H1 (cell line): Measurements from ENCODE around the gene MIDN. TPM values are rescaled to one million over a fixed set of nuclear protein-coding genes. Genes with fewer than 3 reads are reported as not detected.

Experiments
- CTCF ChIA-PET: fragments of 300-600 bp; sonication (Branson Sonifier 250); formaldehyde crosslinking; loops from one replicate; lab custom pipeline; 2021; ENCODE audit not compliant: partially characterized antibody; lab: Charles Lee
- POLR2A ChIA-PET: fragments of 300-600 bp; sonication (Branson Sonifier 250); formaldehyde crosslinking; loops from one replicate; lab custom pipeline; 2021; ENCODE audit warnings: inconsistent platforms; ENCODE audit not compliant: partially characterized antibody; lab: Charles Lee
- DNase-seq, 2 experiments: peaks; one replicate each; pipeline versions ENCODE4 v3.0.0 to v3.0.0-alpha.2; 2010 to 2022; ENCODE audit warnings: low spot score in 2 of 2, low read depth in 1 of 2, mixed read lengths in 1 of 2
- FAIRE-seq: peaks from 2 replicates; lab custom pipeline; 2011; peaks lifted over from hg19 to GRCh38; lab: Jason Lieb, UNC
- H2AFZ ChIP-seq: 2 replicates; pipeline ENCODE4 v1.8.1; 2012; ENCODE audit warnings: low read length, inconsistent platforms
- H2AK5ac ChIP-seq: 2 replicates; pipeline ENCODE4 v1.6.1; 2013; ENCODE audit warnings: low read depth, low read length
- H2BK120ac ChIP-seq: replicated peaks from 2 replicates; pipeline ENCODE3; 2013; ENCODE audit warnings: low read depth, low read length, inconsistent platforms
- H2BK12ac ChIP-seq: 2 replicates; pipeline ENCODE4 v1.6.1; 2013; ENCODE audit warnings: low read depth, low read length
- H2BK15ac ChIP-seq: 2 replicates; pipeline ENCODE4 v1.6.1; 2013; ENCODE audit warnings: low read length
- H2BK20ac ChIP-seq: 2 replicates; pipeline ENCODE4 v1.6.1; 2013; ENCODE audit warnings: low read length
- H2BK5ac ChIP-seq: 2 replicates; pipeline ENCODE4 v1.6.1; 2013; ENCODE audit warnings: low read depth, low read length
- H3K14ac ChIP-seq: 2 replicates; pipeline ENCODE4 v1.6.1; 2013; ENCODE audit warnings: inconsistent platforms; ENCODE audit not compliant: insufficient read length
- H3K18ac ChIP-seq: 2 replicates; pipeline ENCODE4 v1.6.1; 2013; ENCODE audit warnings: low read length; ENCODE audit errors: extremely low read depth
- H3K23ac ChIP-seq: 2 replicates; pipeline ENCODE4 v1.6.1; 2013; ENCODE audit warnings: inconsistent platforms; ENCODE audit not compliant: insufficient read length
- H3K23me2 ChIP-seq: 2 replicates; pipeline ENCODE4 v1.6.1; 2013; ENCODE audit warnings: low read depth, low read length
- H3K27ac ChIP-seq: 2 replicates; pipeline ENCODE4 v1.6.1; 2011; ENCODE audit warnings: low read depth, low read length, inconsistent platforms
- H3K27me3 ChIP-seq, 4 experiments: replicated peaks in 1 of 4; 1 replicate in 1 of 4; 2 replicates in 3 of 4; pipeline versions ENCODE4 v1.6.1 to v1.8.1; 2011 to 2013; ENCODE audit warnings: low read length in 3 of 4, mild to moderate bottlenecking in 3 of 4, inconsistent platforms in 2 of 4, mixed read lengths in 2 of 4, moderate library complexity in 1 of 4; ENCODE audit not compliant: control insufficient read depth in 3 of 4, insufficient read depth in 3 of 4; ENCODE audit errors: extremely low read depth in 1 of 4
- H3K36me3 ChIP-seq, 4 experiments: 2 replicates each; pipeline versions ENCODE4 v1.6.1 to v1.8.1; 2011 to 2013; ENCODE audit warnings: mild to moderate bottlenecking in 4 of 4, low read length in 3 of 4, moderate library complexity in 2 of 4, control low read depth in 1 of 4, inconsistent platforms in 1 of 4; ENCODE audit not compliant: insufficient read depth in 4 of 4, control insufficient read depth in 2 of 4
- H3K4ac ChIP-seq: replicated peaks from 2 replicates; pipeline ENCODE3; 2013; ENCODE audit warnings: low read length, low read depth, mixed read lengths, inconsistent platforms; ENCODE audit not compliant: insufficient read length
- H3K4me1 ChIP-seq, 4 experiments: replicated peaks in 1 of 4; 1 replicate in 1 of 4; 2 replicates in 3 of 4; pipeline versions ENCODE4 v1.6.1 to v1.8.1; 2011 to 2013; ENCODE audit warnings: low read length in 3 of 4, inconsistent platforms in 2 of 4, mixed read lengths in 1 of 4; ENCODE audit not compliant: insufficient read depth in 4 of 4, control insufficient read depth in 3 of 4
- H3K4me2 ChIP-seq, 2 experiments: 2 replicates each; pipeline versions ENCODE4 v1.6.1 to v1.8.1; 2011 to 2013; ENCODE audit warnings: low read depth in 2 of 2, low read length in 2 of 2, control low read depth in 1 of 2, inconsistent platforms in 1 of 2, mild to moderate bottlenecking in 1 of 2; ENCODE audit not compliant: insufficient read depth in 1 of 2
- H3K4me3 ChIP-seq, 4 experiments: fragments of 200-600, 300-600 bp in 1 of 4; sonication (generic), shearing (Covaris generic), sonication (Bioruptor Twin) in 1 of 4; 2 replicates each; pipeline versions ENCODE4 v1.5.1 to v1.8.1; 2011 to 2016; ENCODE audit warnings: low read length in 4 of 4, low read depth in 3 of 4, control low read depth in 2 of 4, inconsistent platforms in 2 of 4, mild to moderate bottlenecking in 2 of 4, mixed read lengths in 1 of 4, moderate library complexity in 1 of 4; ENCODE audit not compliant: insufficient read depth in 2 of 4; ENCODE audit errors: extremely low read depth in 1 of 4
- H3K56ac ChIP-seq: replicated peaks from 2 replicates; pipeline ENCODE3; 2013; ENCODE audit warnings: low read depth, mild to moderate bottlenecking, mixed read lengths, low read length, inconsistent platforms; ENCODE audit not compliant: insufficient read length
- H3K79me1 ChIP-seq: 2 replicates; pipeline ENCODE4 v1.6.1; 2013; ENCODE audit warnings: low read depth, low read length, control low read depth
- H3K79me2 ChIP-seq, 2 experiments: 2 replicates each; pipeline versions ENCODE4 v1.6.1 to v1.8.1; 2012 to 2013; ENCODE audit warnings: low read length in 2 of 2, mild to moderate bottlenecking in 2 of 2, inconsistent platforms in 1 of 2; ENCODE audit not compliant: insufficient read depth in 2 of 2, control insufficient read depth in 1 of 2
- H3K9ac ChIP-seq, 4 experiments: replicated peaks in 1 of 4; 1 replicate in 1 of 4; 2 replicates in 3 of 4; pipeline versions ENCODE4 v1.6.1 to v1.8.1; 2011 to 2013; ENCODE audit warnings: low read depth in 3 of 4, low read length in 3 of 4, control low read depth in 2 of 4, mild to moderate bottlenecking in 2 of 4, moderate library complexity in 2 of 4, inconsistent platforms in 1 of 4; ENCODE audit errors: extremely low read depth in 1 of 4
- H3K9me3 ChIP-seq, 2 experiments: 2 replicates each; pipeline versions ENCODE4 v1.6.1 to v1.8.1; 2012 to 2013; ENCODE audit warnings: mild to moderate bottlenecking in 2 of 2, moderate library complexity in 2 of 2, control low read depth in 1 of 2, inconsistent platforms in 1 of 2, low read depth in 1 of 2, low read length in 1 of 2, mixed read lengths in 1 of 2; ENCODE audit not compliant: insufficient read depth in 2 of 2
- H4K20me1 ChIP-seq, 2 experiments: replicated peaks in 1 of 2; 2 replicates each; pipeline versions ENCODE3 to v1.8.1; 2011 to 2013; ENCODE audit warnings: inconsistent platforms in 2 of 2, low read length in 2 of 2, mild to moderate bottlenecking in 1 of 2; ENCODE audit not compliant: insufficient read depth in 2 of 2, control insufficient read depth in 1 of 2
- H4K5ac ChIP-seq: 2 replicates; pipeline ENCODE4 v1.6.1; 2013; ENCODE audit warnings: low read length, low read depth, mixed read lengths, inconsistent platforms; ENCODE audit not compliant: insufficient read length
- H4K8ac ChIP-seq: 2 replicates; pipeline ENCODE4 v1.8.0; 2013; ENCODE audit warnings: mild to moderate bottlenecking, moderate library complexity, low read length, inconsistent platforms; ENCODE audit not compliant: insufficient read depth; ENCODE audit errors: extremely low read depth
- H4K91ac ChIP-seq: replicated peaks from 2 replicates; pipeline ENCODE3; 2013; ENCODE audit warnings: low read length, mixed read lengths, inconsistent platforms; ENCODE audit not compliant: insufficient read length
- ASH2L ChIP-seq: fragments of 200-600, 300-600 bp; sonication (generic); IDR thresholded peaks from one replicate; pipeline ENCODE4 v1.7.1; 2017; ENCODE audit warnings: low read length
- ATF3 ChIP-seq: IDR thresholded peaks from 2 replicates; pipeline ENCODE4 v1.6.1; 2011; ENCODE audit warnings: low read depth, mild to moderate bottlenecking, low read length; ENCODE audit not compliant: insufficient read depth
- EZH2 ChIP-seq: fragments of 200-600 bp; sonication (generic); IDR thresholded peaks from 2 replicates; pipeline ENCODE4 v1.7.1; 2012; ENCODE audit warnings: low read depth, mild to moderate bottlenecking, moderate library complexity, low read length, inconsistent platforms; ENCODE audit not compliant: severe bottlenecking
- HDAC2 ChIP-seq, 2 experiments: fragments of 300-600 bp in 1 of 2; sonication (generic) in 1 of 2; IDR thresholded peaks; 2 replicates each; pipeline ENCODE4 v1.6.1; 2011 to 2012; ENCODE audit warnings: low read depth in 2 of 2, low read length in 2 of 2, mild to moderate bottlenecking in 2 of 2, moderate library complexity in 2 of 2, borderline replicate concordance in 1 of 2, inconsistent platforms in 1 of 2
- RAD21 ChIP-seq, 2 experiments: IDR thresholded peaks in 1 of 2; conservative IDR thresholded peaks in 1 of 2; 2 replicates each; pipeline ENCODE4 v1.6.1; 2011; ENCODE audit warnings: low read depth in 2 of 2, low read length in 2 of 2, improper control_type of control experiment in 1 of 2, inconsistent platforms in 1 of 2, mild to moderate bottlenecking in 1 of 2, moderate library complexity in 1 of 2
- SAP30 ChIP-seq: fragments of 300-600 bp; sonication (generic); IDR thresholded peaks from 2 replicates; pipeline ENCODE4 v1.7.1; 2012; ENCODE audit warnings: low read length, moderate library complexity, mild to moderate bottlenecking, inconsistent platforms; ENCODE audit not compliant: insufficient read depth, insufficient replicate concordance
- TAF7 ChIP-seq: optimal IDR thresholded peaks from 2 replicates; pipeline ENCODE3; 2011; ENCODE audit warnings: low read depth, mild to moderate bottlenecking, inconsistent platforms, low read length, moderate library complexity, borderline replicate concordance
- TEAD4 ChIP-seq: IDR thresholded peaks from 2 replicates; pipeline ENCODE4 v1.6.1; 2012; ENCODE audit warnings: low read depth, low read length, inconsistent platforms, mixed read lengths
- WGBS, 2 experiments: shearing (Covaris generic) in 1 of 2; methylation state at CpG; one replicate each; pipeline versions ENCODE4 v1.1.6 to v1.1.7; 2013 to 2015; ENCODE audit warnings: low lambda C conversion rate in 2 of 2, mixed read lengths in 2 of 2, inconsistent platforms in 1 of 2, low coverage in 1 of 2, missing lambda C conversion rate in 1 of 2; ENCODE audit not compliant: insufficient replicate concordance in 2 of 2, insufficient coverage in 1 of 2, insufficient read length in 1 of 2; ENCODE audit errors: extremely low coverage in 1 of 2, missing lambda C conversion rate in 1 of 2; 5-methylcytosine and 5-hydroxymethylcytosine counted together
- polyA plus RNA-seq, 7 experiments: library from polyadenylated mRNA; depleted of rRNA in 3 of 7; stranded (reverse) in 5 of 7; unstranded in 2 of 7; fragments of >200 nt in 5 of 7; fragments of 200-250 nt in 2 of 7; gene quantifications; 1 replicate in 5 of 7; 2 replicates in 1 of 7; 4 replicates in 1 of 7; pipeline versions ENCODE4 v1.2.1 to v1.2.3, GENCODE V29; 2011 to 2013; ENCODE audit warnings: missing spikeins in 2 of 7, mixed read lengths in 2 of 7
- total RNA-seq: library from RNA; stranded (reverse); fragmentation: NEBNext Ultra II Directional; extraction: Animal tissue kit (Norgen Biotek cat#: 25700); gene quantifications from 2 replicates; pipeline ENCODE4 v1.2.1, GENCODE V29; 2021
- TF ChIP-seq, protein P1 (sequence below): IDR thresholded peaks from 2 replicates; pipeline ENCODE4 v1.6.1; 2012; ENCODE audit warnings: inconsistent platforms

Gene MIDN
- total and polyA plus RNA-seq, 2 of the 8 experiments (the other 6 are each of a cell fraction or from before 2014, with no cell fraction given) = 39.8 to 159 TPM

DNA sequence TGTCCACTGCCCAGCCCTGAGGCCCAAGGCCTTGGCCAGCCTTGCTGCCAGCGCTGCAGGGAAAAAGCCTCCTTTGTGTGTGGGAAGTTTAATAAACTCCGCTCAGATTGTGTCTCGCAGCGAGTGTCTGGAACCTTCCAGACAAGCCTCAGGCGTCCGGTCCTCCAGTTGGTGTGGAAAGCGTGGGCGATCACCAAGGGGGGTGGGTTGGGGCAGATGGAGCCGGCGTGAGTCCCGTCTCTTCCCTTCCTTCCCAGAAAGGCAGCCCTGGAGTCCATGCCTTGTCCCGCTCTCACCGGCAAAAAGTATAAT, 38.2 kb upstream of the MIDN start:
- Histone ChIP-seq H4K8ac (peak overlapping the region; percentile 83; the same call in 1 of the 2 replicates), H3K9me3 (no peaks in the 10 kb centered on the region), H3K23me2 (peaks cover 12% of the 10 kb centered on the region), H3K36me3 (peaks cover 0 to 8% (median 0%) of the 10 kb centered on the region in 4 experiments; a peak in 2 of 8 replicates), H3K9ac (no peak overlapping the region), H3K23ac (no peak overlapping the region), H3K4me3 (no peak overlapping the region), H2BK12ac (no peak overlapping the region; the same call in 1 of the 2 replicates), H4K5ac (no peak overlapping the region), H3K79me2 (peaks cover 19 to 89% of the 10 kb centered on the region in 2 experiments; a peak in 3 of 4 replicates), H2BK15ac (no peak overlapping the region), H2BK20ac (no peak overlapping the region), H2AFZ (no peak overlapping the region), H2BK120ac (peak overlapping the region; percentile 86), H2BK5ac (peak overlapping the region; percentile 36; the same call in 1 of the 2 replicates), H3K27ac (peak overlapping the region; percentile 65), H3K4me2 (no peak overlapping the region), H3K4me1 (peaks cover 0 to 20% (median 16%) of the 10 kb centered on the region in 4 experiments; a peak in 6 of 7 replicates), H3K56ac (no peak overlapping the region), H4K20me1 (peaks cover 26 to 36% of the 10 kb centered on the region in 2 experiments), H3K27me3 (no peaks in the 10 kb centered on the region), H3K79me1 (peaks cover 24% of the 10 kb centered on the region), H2AK5ac (no peak overlapping the region), H4K91ac (peak overlapping the region; percentile 56), H3K14ac (no peak overlapping the region), H3K4ac (no peak overlapping the region), H3K18ac (no peak overlapping the region)
- POLR2A ChIA-PET = interaction anchor here (1.0 to 2.1 kb wide), 2 partner anchors 59 to 76 kb away, joined by 3 to 6 read pairs; partner anchors contain the start of gene CIRBP
- no peak for DNase-seq
- CTCF ChIA-PET = interaction anchor here (1.2 to 6.6 kb wide), 4 partner anchors 8 to 97 kb away, joined by 3 to 56 read pairs (median 4); no protein-coding TSS in a partner anchor
- no peak for FAIRE-seq
- 83% methylated on average over 12 of the region's 13 CpGs; no CpG with 5 or more reads in 1 of the 2 experiments for WGBS, 2 experiments
- TF ChIP-seq EZH2 = no peak
- no peak for TF ChIP-seq HDAC2 (IDR thresholded peaks at IDR 0.05; ENCODE audit: borderline replicate concordance in 1 of 2, low read depth in 2 of 2, low read length in 2 of 2)
- no peak for TF ChIP-seq SAP30
- no peak for TF ChIP-seq TAF7
- TF ChIP-seq, protein P1, sequence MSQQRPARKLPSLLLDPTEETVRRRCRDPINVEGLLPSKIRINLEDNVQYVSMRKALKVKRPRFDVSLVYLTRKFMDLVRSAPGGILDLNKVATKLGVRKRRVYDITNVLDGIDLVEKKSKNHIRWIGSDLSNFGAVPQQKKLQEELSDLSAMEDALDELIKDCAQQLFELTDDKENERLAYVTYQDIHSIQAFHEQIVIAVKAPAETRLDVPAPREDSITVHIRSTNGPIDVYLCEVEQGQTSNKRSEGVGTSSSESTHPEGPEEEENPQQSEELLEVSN = no peak
- TF ChIP-seq ASH2L = no peak
- TF ChIP-seq RAD21 (IDR thresholded peaks at IDR 0.05 in 1 of 2, conservative IDR thresholded peaks at IDR 0.05 in 1 of 2; ENCODE audit: low read depth in 2 of 2, low read length in 2 of 2) = no peak
- TF ChIP-seq TEAD4 = no peak
- no peak for TF ChIP-seq ATF3
